ENCODE results near the gene PITPNM1. TPM values are rescaled to one million over a fixed set of nuclear protein-coding genes. Genes with fewer than 3 reads are reported as not detected.

Gene PITPNM1
- total and polyA plus RNA-seq, 12 donors = 16.4 to 146 (median 53.3) TPM

GRCh38 chr11:67496113-67496512, 9.1 kb downstream of the PITPNM1 start:
- Histone ChIP-seq H3K4me1 (replicated peaks in 1 of 2) (no peaks in the 10 kb centered on the region), H3K27ac (no peak overlapping the region), H3K9me3 (replicated peaks in 1 of 3) (no peaks in the 10 kb centered on the region), H3K4me3 (no peak overlapping the region), H3K27me3 (no peaks in the 10 kb centered on the region), H3K36me3 (replicated peaks in 1 of 2) (peaks cover 0 to 52% of the 10 kb centered on the region in 2 donors)
- WGBS, 4 donors = 91 to 96% (median 92%) methylated on average over 5 to 12 of the region's 12 CpGs
- no peak for DNase-seq
- intact Hi-C loops (cut with DNase I) = no loop called here
- TF ChIP-seq POLR2A (IDR thresholded peaks at IDR 0.05) = no peak
- no peak for TF ChIP-seq CTCF (IDR thresholded peaks at IDR 0.05)

- H3K9me3 ChIP-seq (replicated peaks in 1 of 3) = no peaks in the 10 kb centered on the region
Measured at GRCh38 chr11:67495234-67496005, 9.7 kb downstream of the PITPNM1 start.

GRCh38 chr11:67494371-67495233, 10.6 kb downstream of the PITPNM1 start:
- Histone ChIP-seq H3K4me1 (replicated peaks in 1 of 2) (no peaks in the 10 kb centered on the region), H3K4me3 (no peak overlapping the region), H3K27me3 (no peaks in the 10 kb centered on the region), H3K9me3 (replicated peaks in 1 of 3) (no peaks in the 10 kb centered on the region), H3K27ac (no peak overlapping the region), H3K36me3 (replicated peaks in 1 of 2) (peaks cover 0 to 67% of the 10 kb centered on the region in 2 donors)
- WGBS, 4 donors = 91 to 95% (median 94%) methylated on average over 48 to 59 of the region's 59 CpGs
- no peak for DNase-seq
- TF ChIP-seq POLR2A (IDR thresholded peaks at IDR 0.05) = no peak
- no peak for TF ChIP-seq CTCF (IDR thresholded peaks at IDR 0.05)
- intact Hi-C loops (cut with DNase I) = no loop called here

More at GRCh38 chr11:67495234-67496005, 9.7 kb downstream of the PITPNM1 start:
- intact Hi-C loops (cut with DNase I) = no loop called here
- Histone ChIP-seq H3K27me3 (no peaks in the 10 kb centered on the region), H3K4me1 (replicated peaks in 1 of 2) (no peaks in the 10 kb centered on the region), H3K27ac (no peak overlapping the region), H3K36me3 (replicated peaks in 1 of 2) (peaks cover 0 to 59% of the 10 kb centered on the region in 2 donors), H3K4me3 (no peak overlapping the region)
- WGBS, 4 donors = 90 to 97% (median 92%) methylated on average over 5 to 16 of the region's 16 CpGs
- no peak for TF ChIP-seq CTCF (IDR thresholded peaks at IDR 0.05)
- no peak for TF ChIP-seq POLR2A (IDR thresholded peaks at IDR 0.05)
- DNase-seq = no peak

Measured in adrenal gland (tissue), 12 donors.